C4-2B (cell line): ENCODE results near the gene MRGPRX4.

Source experiments
- ZFX ChIP-seq: fragments of 450-650 bp; IDR thresholded peaks from 2 replicates; pipeline ENCODE4 v1.6.1; 2017
- TF ChIP-seq, protein P1 (sequence below): fragments of 450-650 bp; conservative IDR thresholded peaks from 2 replicates; pipeline ENCODE4 v1.5.1; 2017; ENCODE audit warnings: mild to moderate bottlenecking

DNA sequence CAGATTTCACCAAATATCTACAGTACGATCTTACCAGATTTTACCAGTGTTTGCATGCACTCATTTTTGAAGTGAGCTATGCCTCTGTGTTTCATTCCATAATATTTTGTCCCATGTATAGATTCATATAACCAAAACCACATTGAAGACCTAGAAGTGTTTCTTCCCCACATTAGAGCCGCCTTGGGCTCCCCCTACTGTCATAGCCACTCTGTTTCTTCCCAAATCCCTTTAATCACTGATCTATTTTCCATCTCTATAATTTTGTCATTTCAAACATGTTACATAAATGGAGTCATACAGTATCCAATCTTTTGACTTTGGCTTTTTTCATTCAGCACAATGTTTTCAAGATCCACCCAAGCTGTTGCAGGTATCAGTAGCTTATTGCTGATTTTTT, 27.6 kb upstream of the MRGPRX4 start:
- TF ChIP-seq, protein P1, sequence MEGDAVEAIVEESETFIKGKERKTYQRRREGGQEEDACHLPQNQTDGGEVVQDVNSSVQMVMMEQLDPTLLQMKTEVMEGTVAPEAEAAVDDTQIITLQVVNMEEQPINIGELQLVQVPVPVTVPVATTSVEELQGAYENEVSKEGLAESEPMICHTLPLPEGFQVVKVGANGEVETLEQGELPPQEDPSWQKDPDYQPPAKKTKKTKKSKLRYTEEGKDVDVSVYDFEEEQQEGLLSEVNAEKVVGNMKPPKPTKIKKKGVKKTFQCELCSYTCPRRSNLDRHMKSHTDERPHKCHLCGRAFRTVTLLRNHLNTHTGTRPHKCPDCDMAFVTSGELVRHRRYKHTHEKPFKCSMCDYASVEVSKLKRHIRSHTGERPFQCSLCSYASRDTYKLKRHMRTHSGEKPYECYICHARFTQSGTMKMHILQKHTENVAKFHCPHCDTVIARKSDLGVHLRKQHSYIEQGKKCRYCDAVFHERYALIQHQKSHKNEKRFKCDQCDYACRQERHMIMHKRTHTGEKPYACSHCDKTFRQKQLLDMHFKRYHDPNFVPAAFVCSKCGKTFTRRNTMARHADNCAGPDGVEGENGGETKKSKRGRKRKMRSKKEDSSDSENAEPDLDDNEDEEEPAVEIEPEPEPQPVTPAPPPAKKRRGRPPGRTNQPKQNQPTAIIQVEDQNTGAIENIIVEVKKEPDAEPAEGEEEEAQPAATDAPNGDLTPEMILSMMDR: peak; percentile 48
- no peak for TF ChIP-seq ZFX
